Activated effector memory CD4-positive, alpha-beta T cell treated with anti-CD3 and anti-CD28 coated beads, Interleukin-2, amount 50 U/mL, for 16 hours (primary cell): Measurements from ENCODE around the gene CCL28.
"Not testable (repeated sequence)": the region's sequence is repeated elsewhere in the genome, so short reads cannot be mapped to it uniquely, and the experiment has no call there.

Source experiments
- DNase-seq: peaks from one replicate; pipeline ENCODE4 v3.0.0-alpha.2; 2020

Gene CCL28

GRCh38 chr5:43412156-43412555 is at the start of gene CCL28:
Gene CCL28, minus strand, starts transcription at chr5:43412391. Its CDS starts 75 bp downstream, at chr5:43412316.
- DNase-seq = no peak

GRCh38 chr5:43461066-43461465 is 48.9 kb upstream of the CCL28 start:
- DNase-seq = no peak

- no peak for DNase-seq
These were observed 44.4 kb upstream of the CCL28 start for GRCh38 chr5:43456556-43456955.

GRCh38 chr5:43441575-43441974 is 29.4 kb upstream of the CCL28 start:
- DNase-seq = not testable (repeated sequence)

- DNase-seq = no peak
These were observed 25.0 kb upstream of the CCL28 start for GRCh38 chr5:43437062-43437660.

GRCh38 chr5:43433382-43433781 is 21.2 kb upstream of the CCL28 start:
- DNase-seq = no peak

GRCh38 chr5:43432486-43433375 is 20.5 kb upstream of the CCL28 start:
- DNase-seq = no peak

- DNase-seq = no peak
These were observed 17.5 kb upstream of the CCL28 start for GRCh38 chr5:43429706-43430105.

GRCh38 chr5:43429016-43429415 is 16.8 kb upstream of the CCL28 start:
- DNase-seq = no peak

- DNase-seq = no peak
These were observed 15.1 kb upstream of the CCL28 start for GRCh38 chr5:43427306-43427705.

GRCh38 chr5:43425983-43426382 is 13.8 kb upstream of the CCL28 start:
- no peak for DNase-seq

- not testable (repeated sequence) for DNase-seq
These were observed 10.9 kb upstream of the CCL28 start for GRCh38 chr5:43423086-43423485.

- DNase-seq = no peak
These were observed 10.0 kb upstream of the CCL28 start for GRCh38 chr5:43422143-43422542.

- no peak for DNase-seq
These were observed 9.4 kb upstream of the CCL28 start for GRCh38 chr5:43421450-43422133.

- no peak for DNase-seq
These were observed 8.1 kb upstream of the CCL28 start for GRCh38 chr5:43420241-43420640.

GRCh38 chr5:43418561-43418960 is 6.4 kb upstream of the CCL28 start:
- DNase-seq = no peak

- DNase-seq = no peak
These were observed 4.7 kb upstream of the CCL28 start for GRCh38 chr5:43416803-43417394.

- DNase-seq = no peak
These were observed 4.0 kb upstream of the CCL28 start for GRCh38 chr5:43415935-43416802.

- no peak for DNase-seq
These were observed 1.8 kb upstream of the CCL28 start for GRCh38 chr5:43413966-43414365.

- DNase-seq = no peak
These were observed 453 bp upstream of the CCL28 start for GRCh38 chr5:43412644-43413043.

- no peak for DNase-seq
These were observed 696 bp downstream of the CCL28 start for GRCh38 chr5:43411495-43411894.

GRCh38 chr5:43410414-43410813 is 1.8 kb downstream of the CCL28 start:
- no peak for DNase-seq
